B cell (primary cell): Measurements from ENCODE around the gene FGFRL1.
"Not testable (repeated sequence)": the region's sequence is repeated elsewhere in the genome, so short reads cannot be mapped to it uniquely, and the experiment has no call there.

ENCODE experiments used
- EZH2 ChIP-seq: IDR thresholded peaks from 2 replicates; pipeline ENCODE4 v1.6.1; 2012; ENCODE audit warnings: borderline replicate concordance, low read depth, mild to moderate bottlenecking, moderate library complexity, low read length; ENCODE audit not compliant: insufficient read depth, poor library complexity, severe bottlenecking
- TF ChIP-seq, protein P1 (sequence below): fragments of 200-600 bp; IDR thresholded peaks from one replicate; pipeline ENCODE4 v1.8.0; 2022; ENCODE audit warnings: antibody characterized with exemption, mild to moderate bottlenecking

GRCh38 chr4:1046581-1047011, 35.2 kb downstream of the FGFRL1 start:
- TF ChIP-seq, protein P1, sequence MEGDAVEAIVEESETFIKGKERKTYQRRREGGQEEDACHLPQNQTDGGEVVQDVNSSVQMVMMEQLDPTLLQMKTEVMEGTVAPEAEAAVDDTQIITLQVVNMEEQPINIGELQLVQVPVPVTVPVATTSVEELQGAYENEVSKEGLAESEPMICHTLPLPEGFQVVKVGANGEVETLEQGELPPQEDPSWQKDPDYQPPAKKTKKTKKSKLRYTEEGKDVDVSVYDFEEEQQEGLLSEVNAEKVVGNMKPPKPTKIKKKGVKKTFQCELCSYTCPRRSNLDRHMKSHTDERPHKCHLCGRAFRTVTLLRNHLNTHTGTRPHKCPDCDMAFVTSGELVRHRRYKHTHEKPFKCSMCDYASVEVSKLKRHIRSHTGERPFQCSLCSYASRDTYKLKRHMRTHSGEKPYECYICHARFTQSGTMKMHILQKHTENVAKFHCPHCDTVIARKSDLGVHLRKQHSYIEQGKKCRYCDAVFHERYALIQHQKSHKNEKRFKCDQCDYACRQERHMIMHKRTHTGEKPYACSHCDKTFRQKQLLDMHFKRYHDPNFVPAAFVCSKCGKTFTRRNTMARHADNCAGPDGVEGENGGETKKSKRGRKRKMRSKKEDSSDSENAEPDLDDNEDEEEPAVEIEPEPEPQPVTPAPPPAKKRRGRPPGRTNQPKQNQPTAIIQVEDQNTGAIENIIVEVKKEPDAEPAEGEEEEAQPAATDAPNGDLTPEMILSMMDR = not testable (repeated sequence)
- not testable (repeated sequence) for TF ChIP-seq EZH2
